ENCODE results near the gene FGF1.

The FGF1 gene

DNA sequence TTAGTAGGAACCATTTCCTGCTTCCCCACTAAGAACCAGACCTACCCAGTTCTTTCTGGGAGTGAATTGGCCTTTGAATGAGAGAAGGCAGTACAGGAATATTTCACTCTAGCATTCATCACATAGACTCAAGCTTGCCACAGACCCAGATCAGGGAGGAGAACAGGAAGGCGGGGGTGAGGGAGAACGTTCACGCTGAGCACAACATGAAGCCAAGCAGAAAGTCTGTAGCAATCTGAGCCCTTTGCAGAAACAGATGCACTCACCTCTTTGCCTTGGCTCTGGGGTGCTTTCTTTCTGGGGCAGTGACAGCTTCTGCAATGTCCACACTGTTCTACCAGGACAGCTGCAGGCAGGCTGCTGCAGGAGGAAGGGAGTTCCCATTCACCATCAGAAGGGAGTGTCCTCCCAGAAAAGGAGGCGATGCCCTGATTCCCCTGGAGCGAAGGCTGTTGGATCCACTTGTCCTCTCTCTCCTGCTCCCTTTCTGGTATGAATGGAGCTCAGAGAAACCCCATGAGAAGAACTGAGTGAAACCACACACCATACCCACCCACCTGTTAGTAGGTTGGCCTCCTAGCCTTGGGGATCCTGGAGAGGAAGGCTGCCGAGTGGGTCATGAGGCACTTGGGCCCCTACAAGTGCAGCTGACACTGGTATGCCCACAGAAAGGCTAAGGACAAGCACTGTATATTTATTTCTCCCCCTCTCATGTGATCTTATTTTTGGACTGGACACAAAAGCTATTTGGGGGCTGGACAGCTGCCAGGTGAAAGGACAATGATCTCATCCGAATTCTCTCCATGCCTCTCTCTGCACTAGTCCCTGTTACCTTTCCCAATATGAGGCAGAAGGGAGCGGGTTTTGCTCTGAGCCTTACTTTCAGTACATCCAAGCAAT is 11.7 kb upstream of the FGF1 start:
- no peak for TF ChIP-seq CTCF (IDR thresholded peaks at IDR 0.05; ENCODE audit: borderline replicate concordance, control extremely low read depth, extremely low read depth, insufficient read depth, missing control alignments)
- in situ Hi-C loops (cut with MboI; ENCODE audit: low sequenced_read_pairs, unreplicated experiment), result loop anchor here (10.0 to 25.0 kb wide), 2 partner anchors 83 to 535 kb away; no protein-coding TSS in a partner anchor
- no peak for DNase-seq (ENCODE audit: low spot score)

DNA sequence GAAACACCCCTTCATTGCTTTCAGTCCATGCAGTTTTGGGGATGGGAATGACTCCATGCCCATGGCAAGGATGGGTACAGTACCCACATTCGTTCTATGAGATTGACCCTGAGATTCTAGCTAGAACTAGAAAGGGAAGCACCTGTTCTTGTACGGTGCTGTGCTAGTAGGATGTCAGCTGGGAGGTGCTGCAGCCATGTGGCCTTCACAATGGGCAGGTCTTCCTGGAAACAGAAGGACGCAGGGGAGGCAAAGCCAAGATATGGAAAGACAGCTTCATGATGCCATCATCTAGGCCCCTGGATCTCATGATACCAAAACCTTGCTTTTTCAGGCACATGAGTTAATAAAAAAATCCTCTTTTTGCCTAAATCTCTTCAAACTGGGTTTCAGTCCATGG is 10.5 kb upstream of the FGF1 start:
- no peak for DNase-seq (ENCODE audit: low spot score)
- in situ Hi-C loops (cut with MboI; ENCODE audit: low sequenced_read_pairs, unreplicated experiment), result loop anchor here (10.0 to 25.0 kb wide), 2 partner anchors 82 to 534 kb away; no protein-coding TSS in a partner anchor
- TF ChIP-seq CTCF (IDR thresholded peaks at IDR 0.05; ENCODE audit: borderline replicate concordance, control extremely low read depth, extremely low read depth, insufficient read depth, missing control alignments), result no peak

- no peak for TF ChIP-seq CTCF (IDR thresholded peaks at IDR 0.05; ENCODE audit: borderline replicate concordance, control extremely low read depth, extremely low read depth, insufficient read depth, missing control alignments)
- no peak for DNase-seq (ENCODE audit: low spot score)
- in situ Hi-C loops (cut with MboI; ENCODE audit: low sequenced_read_pairs, unreplicated experiment), result loop anchor here (10.0 to 25.0 kb wide), 2 partner anchors 79 to 532 kb away; no protein-coding TSS in a partner anchor
These were observed 8.4 kb upstream of the FGF1 start for GRCh38 chr5:142694092-142694856.

GRCh38 chr5:142692321-142692894 is 6.5 kb upstream of the FGF1 start:
- DNase-seq (ENCODE audit: low spot score), result no peak
- in situ Hi-C loops (cut with MboI; ENCODE audit: low sequenced_read_pairs, unreplicated experiment), result loop anchor here (10.0 to 25.0 kb wide), 2 partner anchors 78 to 530 kb away; no protein-coding TSS in a partner anchor
- no peak for TF ChIP-seq CTCF (IDR thresholded peaks at IDR 0.05; ENCODE audit: borderline replicate concordance, control extremely low read depth, extremely low read depth, insufficient read depth, missing control alignments)

GRCh38 chr5:142690667-142691066 is 4.8 kb upstream of the FGF1 start:
- no peak for TF ChIP-seq CTCF (IDR thresholded peaks at IDR 0.05; ENCODE audit: borderline replicate concordance, control extremely low read depth, extremely low read depth, insufficient read depth, missing control alignments)
- DNase-seq (ENCODE audit: low spot score), result no peak
- in situ Hi-C loops (cut with MboI; ENCODE audit: low sequenced_read_pairs, unreplicated experiment), result loop anchor here (10.0 to 25.0 kb wide), 2 partner anchors 76 to 528 kb away; no protein-coding TSS in a partner anchor

DNA sequence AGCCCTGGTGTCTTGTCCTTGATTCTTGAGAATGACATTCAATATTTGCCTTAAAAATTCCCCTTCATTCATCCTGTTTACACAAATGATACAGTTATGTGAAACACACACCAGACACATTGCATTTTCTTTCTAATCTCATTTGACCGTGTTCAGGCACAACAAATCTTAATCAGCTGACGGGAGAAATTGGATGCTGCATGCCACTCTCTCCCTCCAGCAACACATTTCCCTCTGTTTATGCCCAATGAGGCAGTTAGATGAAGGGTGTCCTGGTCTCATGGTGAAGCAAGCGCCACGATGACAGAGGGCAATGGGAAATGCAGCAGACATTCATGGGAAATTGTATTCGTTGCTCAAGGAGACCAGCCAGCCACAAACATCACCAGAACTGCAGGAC is 3.2 kb upstream of the FGF1 start:
- DNase-seq (ENCODE audit: low spot score), result no peak
- TF ChIP-seq CTCF (IDR thresholded peaks at IDR 0.05; ENCODE audit: borderline replicate concordance, control extremely low read depth, extremely low read depth, insufficient read depth, missing control alignments), result no peak
- in situ Hi-C loops (cut with MboI; ENCODE audit: low sequenced_read_pairs, unreplicated experiment), result loop anchor here (25.0 kb wide), 1 partner anchor 527 kb away; no protein-coding TSS in a partner anchor

All from GM13976 (cell line).